Effector CD8-positive, alpha-beta T cell (primary cell): ENCODE results near the gene PHAF1.

ENCODE experiments used
- DNase-seq: peaks from one replicate; lab custom pipeline; 2025; lab: John Stamatoyannopoulos, UW
- total RNA-seq, 4 experiments: gene quantifications; one replicate each; lab custom pipeline; 2026; lab: John Stamatoyannopoulos, UW

The PHAF1 gene
- 23.3 to 39.1 (median 26.4) reads per million in 4 experiments for total RNA-seq

DNA sequence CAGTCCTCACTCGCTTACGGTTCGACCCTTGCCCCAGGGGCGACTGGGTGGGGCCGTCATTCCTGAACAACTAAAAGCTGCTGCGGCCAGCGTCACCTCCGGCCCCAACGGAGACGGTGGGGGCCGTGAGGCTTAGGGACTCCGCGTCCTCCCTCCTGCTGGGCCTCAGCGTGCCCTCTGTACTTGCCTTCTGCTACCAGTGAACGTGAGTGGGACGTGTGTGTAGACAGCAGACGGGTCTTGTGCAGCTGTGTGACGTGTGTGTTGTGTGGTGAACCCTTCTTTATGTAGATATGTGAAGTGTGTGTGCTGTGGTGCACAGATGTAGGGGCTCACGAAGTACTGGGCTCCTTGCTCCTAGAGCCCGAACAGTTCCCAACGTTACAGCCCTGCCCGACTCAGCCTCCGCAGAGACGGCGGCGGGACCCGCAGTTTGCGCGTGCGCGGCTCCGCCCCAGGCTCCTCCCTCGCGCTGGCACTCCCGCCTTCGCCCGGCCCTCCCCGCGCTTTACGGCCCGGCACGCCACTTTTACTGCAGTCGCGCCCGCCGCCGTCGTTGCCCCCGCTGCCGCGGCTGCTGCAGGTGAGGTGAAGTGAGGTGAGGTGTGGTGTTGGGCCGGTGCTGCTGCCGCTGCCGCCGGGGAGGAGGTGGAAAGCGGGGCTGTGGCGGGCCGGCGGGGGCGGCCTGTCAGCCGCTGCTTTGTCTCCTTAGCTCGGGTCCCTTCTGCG, at the start of gene PHAF1:
PHAF1 (plus strand) TSS at position 535 of the 729 bp plus-strand sequence. CDS start 235 bp downstream, outside the sequence.
- peak; percentile 93 for DNase-seq

DNA sequence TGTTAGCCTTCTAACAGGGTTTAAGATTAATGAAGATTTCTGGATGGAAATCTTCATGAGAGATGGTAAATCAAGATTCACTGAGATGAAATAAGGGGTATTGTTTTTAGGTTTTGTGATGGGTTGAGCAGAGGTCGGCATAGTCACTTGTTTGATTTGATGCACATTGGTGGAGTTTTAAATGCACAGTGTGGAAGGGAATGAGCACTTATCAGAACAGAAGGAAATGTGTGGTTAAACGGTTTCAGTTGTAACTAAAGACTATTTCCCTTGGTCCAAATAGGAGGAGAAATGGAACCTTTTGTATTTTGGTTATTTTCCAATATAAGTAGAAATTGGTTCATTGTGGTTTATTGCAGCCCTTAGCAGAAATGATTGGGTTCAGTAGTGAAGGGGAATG, 46.7 kb upstream of the PHAF1 start:
- DNase-seq = no peak

DNA sequence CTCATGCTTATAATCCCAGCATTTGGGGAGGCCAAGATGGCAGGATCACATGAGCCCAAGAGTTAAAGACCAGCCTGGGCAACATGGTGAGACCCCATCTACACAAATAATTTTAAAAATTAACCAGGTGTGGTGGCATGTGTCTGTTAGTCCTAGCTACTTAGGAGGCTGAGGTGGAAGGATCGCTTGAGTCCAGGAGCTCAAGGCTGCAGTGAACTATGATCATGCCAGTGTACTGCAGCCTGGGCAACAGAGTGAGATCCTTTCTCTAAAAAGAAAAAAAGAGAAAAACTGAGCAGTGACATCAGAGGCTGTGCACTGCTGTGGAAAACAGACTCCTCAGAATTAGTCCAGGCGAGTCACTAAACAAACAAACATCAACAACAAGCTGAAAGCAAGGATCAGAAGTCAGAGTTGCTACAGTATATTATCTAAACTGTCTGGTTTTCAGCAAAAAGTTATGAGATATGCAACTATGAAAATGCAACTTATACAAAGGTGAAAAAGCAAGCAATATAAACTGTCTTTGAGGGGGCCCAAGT, 41.5 kb upstream of the PHAF1 start:
- DNase-seq = no peak

DNA sequence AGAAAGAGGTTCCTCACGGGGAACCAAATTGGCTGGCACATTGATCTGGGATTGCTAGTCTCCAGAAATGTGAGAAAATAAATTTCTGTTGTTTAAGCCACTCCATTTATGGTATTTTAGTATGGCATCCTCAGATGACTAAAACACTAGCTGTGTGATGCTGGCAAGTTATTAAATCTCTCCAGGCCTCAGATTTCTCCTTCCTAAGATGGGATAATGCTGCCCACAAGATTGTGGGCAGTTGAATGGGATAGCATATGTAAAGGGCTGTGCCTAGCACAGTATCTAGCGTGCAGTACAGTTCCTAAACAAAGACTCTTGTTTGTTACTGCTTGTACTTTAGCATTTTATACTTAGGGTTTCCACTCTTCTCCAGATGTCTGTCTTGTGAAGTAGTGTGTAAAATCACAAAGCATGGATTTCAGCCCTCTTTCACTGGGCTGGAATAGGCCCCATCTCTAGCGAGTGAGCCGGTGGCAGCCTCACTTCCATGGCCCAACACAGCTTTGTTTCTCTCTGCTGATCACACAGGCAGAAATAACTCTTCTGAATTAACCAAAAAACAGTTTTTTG, 38.2 kb upstream of the PHAF1 start:
- no peak for DNase-seq

DNA sequence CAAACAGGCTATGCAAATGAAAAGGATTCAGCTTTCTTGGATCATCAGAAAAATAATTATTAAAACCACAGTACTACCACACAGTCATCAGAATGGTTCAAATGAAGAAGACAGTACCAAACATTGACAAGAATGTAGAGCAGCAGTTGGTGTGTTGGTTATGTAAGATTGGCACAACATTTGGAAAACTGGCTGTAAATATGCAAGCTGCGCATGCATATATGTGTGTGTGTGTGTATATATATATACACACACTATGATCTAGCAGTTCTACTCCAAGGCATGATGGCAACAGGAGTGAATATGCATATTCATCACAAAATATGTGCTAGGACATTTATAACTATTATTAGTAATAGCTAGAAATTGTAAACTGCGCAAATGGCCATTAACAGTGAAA, 34.4 kb upstream of the PHAF1 start:
- DNase-seq = no peak

DNA sequence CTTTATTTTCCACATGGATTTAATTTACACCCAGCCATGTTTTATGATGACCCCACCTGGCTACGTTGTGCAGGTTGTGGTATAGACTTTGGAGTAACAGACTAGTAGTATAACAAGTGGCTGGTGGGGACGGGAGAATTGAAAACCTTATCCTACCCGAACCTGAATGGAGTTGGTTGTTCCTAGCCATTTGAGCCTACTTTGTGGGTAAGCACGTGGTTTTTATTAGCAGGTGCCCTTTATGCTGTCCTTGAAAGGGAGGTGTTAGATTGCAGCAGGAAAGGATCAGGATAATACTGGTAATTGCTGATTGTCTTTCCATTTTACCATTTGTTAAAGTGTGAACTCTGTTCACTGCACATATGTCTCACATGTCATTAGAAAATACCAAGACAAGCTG, 31.9 kb upstream of the PHAF1 start:
- DNase-seq = no peak

DNA sequence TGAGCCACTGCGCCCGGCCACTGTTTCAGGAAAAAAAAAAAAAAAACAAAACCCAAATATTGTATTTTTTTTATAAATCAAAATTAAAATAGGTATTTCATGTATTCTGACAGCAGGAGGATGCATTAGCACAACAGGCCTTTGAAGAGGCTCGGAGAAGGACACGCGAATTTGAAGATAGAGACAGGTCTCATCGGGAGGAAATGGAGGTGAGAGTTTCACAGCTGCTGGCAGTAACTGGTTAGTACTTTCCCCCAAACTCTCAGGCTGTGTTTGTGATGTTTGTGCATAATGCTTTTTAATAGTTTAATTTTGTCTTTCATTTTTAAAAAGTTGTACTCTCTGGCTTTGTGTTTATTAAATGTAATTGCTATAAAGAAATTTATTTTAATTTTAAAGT, 27.6 kb upstream of the PHAF1 start:
- DNase-seq = no peak

DNA sequence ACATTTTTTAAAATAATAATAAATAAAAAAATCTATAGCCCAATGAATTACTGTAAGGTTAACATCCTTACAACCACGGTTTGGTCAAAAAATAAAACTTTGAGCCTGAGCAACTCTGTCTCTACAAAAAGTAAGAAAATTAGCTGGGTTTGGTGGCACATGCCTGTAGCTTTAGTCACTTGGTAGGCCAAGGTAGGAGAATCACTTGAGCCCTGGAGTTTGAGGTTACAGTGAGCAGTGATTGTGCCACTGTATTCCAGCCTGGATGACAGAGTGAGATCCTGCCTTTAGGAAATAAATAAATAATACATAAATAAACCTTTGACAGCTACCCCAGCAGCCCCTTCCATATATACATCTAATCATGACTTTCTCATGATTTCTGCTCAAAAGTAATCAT, 26.9 kb upstream of the PHAF1 start:
- DNase-seq = no peak

DNA sequence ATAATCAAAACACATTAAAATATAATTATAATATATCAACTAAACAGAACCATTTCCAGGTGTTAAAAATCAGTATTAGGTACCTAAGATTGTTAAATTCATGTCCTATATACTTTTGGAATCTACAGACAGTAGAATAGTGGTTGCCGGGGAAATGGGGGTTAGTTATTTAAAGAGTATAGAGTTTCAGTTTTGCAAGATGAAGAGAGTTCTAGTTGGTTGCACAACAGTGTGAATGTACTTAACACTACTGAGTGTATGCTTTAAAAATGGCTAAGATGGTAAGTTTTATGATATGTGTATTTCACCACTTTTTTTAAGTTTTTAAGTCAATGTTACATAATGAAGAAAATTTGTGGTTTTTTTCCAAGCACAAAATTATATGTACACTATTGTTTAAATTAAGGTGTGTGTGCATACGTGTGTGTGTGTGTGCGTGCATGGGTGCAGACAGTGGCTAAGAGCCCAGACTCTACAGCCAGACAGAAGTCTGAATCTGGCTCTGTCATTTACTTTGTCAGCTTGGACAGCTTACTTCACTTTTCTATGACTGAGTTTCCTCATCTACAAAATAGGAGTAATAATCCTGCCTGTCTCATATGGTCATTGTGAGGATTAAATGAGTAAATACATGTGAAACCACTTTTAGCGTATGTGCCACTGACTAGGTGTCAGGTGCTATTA, 25.3 kb upstream of the PHAF1 start:
- DNase-seq = no peak

DNA sequence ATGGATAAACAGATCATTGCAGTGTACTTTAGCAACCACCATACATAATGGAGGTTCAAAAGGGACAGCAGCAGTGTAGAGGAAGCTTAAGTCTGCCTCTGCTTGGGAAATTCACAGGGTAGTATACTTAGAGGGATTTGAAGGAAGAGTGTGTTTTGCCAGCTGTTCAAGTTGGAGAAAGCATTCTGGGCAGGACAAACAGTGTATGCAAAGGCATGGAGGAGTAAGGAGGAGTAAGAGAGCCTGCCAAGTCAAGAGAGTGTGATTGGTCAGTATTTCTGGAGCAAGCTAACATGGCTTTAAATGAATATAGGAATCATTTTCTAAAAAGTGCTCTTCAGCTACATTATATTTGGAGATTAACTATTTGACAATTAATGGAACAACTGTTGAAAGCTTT, 22.9 kb upstream of the PHAF1 start:
- no peak for DNase-seq

DNA sequence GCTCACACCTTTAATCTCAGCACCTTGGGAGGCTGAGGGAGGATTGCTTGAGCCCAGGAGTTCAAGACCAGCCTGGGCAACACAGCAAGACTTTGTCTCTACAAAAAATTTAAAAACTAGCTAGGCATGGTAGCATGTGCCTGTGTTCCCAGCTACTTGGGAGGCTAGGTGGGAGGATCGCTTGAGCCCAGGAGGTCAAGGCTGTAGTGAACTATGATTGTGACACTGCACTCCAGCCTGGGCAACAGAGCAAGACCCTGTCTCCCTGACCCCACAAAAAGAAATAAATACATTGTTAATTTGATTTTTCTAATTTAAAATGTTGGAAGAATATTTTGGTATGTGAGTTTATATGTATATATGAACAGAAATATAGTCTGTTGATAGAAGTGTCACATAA, 22.4 kb upstream of the PHAF1 start:
- DNase-seq = no peak

DNA sequence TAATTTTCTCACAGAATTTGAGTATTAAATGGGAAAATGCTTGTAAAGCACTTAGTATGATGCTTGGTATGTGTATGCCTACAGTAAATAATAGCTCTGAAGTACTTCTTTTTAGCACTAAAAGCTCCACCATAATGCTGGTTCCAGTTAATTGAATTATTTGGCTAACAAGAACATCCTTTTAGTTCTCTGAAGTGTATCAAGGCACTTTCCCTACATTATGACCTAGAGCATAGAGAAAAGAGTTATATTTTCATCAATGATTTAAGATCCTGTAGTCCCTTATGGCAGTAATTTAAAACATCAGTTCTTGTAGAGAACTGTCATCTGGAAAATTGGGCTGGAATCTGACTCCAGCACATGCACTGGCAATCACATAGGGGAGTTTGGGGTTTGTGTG, 21.9 kb upstream of the PHAF1 start:
- DNase-seq = no peak

DNA sequence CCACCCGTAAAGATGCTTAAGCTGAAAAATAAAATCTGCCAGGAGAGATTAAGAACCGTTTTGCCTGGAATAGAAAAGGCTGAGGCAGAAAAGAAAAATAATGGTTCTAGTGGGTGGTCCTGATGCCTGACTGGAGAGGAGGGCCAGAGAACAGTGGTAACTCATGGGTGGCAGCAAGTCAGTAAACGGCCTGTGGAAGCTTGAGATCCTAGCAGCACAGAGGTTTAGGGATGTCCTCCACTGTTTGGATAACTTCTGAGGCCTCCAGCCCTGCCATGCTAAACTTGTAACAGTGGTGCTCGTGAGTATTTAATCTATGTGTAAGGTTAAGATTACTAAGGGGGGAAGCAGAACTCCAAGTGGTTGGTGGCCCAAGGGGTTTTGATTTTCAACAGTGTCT, 21.2 kb upstream of the PHAF1 start:
- no peak for DNase-seq

DNA sequence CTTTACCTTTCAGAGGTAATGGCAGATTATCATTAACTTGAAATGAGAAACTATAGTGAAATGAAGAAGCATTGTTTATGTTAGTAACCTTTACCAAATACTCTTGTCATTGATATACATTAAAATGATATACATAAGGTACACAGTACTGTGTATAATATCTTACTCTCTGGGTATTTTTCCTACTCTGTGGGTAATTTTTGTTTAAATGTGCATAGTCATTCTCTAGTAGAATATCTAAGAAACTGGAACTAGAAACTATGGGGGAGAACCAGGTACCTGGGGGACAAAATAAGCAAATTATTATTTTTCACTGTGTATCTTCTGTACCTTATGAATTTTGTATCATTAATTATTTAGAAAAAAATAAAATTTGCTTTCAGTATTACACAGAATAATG, 20.6 kb upstream of the PHAF1 start:
- no peak for DNase-seq

DNA sequence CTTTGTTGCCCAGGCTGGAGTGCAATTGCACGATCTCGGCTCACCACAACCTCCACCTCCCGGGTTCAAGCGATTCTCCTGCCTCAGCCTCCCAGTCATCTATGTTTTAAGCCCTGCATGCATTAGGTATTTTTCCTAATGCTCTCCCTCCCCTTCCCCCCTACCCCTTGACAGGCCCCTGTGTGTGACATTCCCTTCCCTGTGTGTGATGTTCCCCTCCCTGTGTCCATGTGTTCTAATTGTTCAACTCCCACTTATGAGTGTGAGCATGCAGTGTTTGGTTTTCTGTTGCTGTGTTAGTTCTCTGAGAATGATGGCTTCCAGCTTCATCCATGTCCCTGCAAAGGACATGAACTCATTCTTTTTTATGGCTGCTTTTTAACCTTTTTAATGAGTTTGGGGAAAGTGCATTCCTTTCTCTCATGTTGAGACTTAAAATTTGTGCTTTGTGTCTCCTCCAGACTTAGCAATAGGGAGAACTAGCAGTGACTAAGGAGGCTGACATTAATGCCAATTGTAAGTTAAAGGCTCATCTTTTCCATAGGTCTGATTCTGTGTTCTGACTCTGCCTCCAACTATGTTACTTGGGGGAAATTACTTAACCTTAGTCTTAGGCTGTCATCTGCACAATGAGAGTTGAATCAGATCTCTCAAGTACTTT, 17.7 kb upstream of the PHAF1 start:
- DNase-seq = no peak

DNA sequence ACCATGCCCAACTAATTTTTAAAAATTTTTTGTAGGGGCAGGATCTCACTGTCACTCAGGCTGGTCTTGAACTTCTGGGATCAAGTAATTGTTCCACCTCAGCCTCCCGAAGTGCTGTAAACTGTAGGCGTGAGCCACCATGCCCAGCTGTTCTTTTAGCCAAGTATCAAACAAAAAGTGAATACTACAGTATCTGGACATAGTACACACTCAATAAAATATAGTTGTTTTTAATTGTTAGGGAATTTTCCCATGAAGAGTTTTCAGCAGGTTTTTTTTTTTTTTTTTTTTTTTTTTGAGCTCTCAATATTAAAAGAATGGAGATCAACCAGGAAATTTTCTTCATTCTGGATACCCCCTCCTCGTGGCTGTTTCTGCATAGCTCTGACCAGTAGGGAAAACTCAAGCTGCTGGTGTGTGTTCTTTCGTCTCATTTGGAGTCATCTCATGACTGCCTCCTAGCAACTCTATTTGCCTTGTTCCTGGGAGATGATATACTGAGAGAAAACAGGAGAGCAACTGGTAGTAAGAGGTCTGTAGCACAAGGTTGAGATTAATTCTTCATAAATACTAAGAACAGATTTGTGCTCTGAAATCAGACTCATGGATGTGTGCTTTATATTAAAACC, 16.5 kb upstream of the PHAF1 start:
- DNase-seq = no peak

DNA sequence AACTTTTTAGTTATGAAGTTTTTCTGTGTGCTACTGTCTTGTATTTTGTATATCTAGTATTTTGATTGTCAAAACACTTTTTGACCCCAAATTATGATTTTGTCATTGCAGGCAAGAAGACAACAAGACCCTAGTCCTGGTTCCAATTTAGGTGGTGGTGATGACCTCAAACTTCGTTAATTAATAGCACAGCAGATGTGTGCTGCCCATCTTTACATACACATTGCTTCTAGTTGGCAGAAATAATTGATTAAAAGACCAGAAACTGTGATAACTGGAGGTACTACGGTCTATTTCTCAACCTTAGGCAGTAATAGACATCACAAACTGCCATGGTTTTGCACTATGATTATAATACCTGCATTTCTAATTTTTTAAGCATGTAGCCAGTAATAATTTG, 11.1 kb upstream of the PHAF1 start:
- no peak for DNase-seq

DNA sequence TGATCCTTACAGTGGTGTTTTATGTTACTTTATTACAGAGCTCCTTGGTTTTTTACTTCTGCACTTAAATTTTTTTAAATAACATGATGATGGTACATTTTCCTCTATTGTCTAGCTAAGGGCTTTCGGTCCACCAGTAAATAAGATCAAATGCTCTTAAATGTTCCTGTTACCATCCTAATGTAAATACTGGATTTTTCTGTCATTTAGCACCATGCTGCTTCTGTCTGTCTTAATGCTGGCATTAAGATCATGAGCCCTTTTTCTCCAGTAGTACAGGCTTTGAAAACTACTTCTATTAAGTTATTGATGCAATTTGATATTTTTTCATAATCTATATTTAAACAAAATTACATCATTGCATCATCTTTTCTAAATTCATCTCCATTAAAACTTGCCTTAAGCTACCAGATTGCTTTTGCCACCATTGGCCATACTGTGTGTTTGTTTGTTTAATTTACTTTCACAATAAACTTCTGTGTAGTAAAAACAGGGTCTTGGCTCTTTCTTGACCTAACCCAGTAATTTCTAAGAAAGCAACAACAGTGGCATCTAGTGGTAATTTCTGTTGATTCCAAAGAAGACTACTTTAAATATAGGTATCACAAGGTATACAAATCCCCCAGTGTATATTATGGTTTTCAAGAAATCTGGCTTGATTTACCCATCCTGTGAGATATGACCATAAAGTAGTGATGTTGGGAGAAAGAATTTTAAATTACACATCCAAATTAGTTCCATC, 9.0 kb upstream of the PHAF1 start:
- DNase-seq = no peak

DNA sequence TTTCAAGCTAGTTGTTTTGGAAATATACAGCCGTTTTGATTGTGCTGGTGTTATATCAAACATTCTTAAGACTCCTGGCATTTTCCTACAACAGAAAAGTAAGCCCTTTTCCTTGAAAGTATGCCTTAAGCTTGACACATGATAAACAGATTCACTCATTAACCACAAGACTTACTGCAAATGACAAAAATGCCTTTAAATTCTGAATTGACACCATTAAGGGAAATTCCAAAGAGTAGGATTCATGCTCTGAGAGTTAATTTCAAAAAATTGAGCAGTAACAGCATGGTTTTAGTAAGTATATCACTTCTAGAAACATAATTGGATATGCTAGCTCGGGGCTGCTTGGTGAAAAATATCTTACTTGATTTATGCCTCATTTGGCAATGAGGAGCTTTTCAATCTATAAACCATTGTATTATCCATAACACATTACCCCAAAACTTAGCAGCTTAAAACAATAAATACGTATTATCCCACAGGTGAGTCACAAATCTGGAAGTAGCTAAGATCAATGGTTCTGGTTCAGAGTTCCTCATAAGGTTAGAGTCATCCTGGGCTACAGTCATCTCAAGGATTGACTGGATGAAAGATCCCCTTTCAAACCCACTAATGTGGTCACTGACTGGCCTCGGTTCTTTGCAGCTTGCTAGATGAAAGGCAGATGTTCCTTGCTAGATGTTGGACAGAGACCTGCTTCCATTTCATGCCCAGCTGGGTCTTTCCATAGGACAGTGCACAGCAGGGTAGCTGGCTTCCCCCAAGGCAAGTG, 8.2 kb upstream of the PHAF1 start:
- no peak for DNase-seq

DNA sequence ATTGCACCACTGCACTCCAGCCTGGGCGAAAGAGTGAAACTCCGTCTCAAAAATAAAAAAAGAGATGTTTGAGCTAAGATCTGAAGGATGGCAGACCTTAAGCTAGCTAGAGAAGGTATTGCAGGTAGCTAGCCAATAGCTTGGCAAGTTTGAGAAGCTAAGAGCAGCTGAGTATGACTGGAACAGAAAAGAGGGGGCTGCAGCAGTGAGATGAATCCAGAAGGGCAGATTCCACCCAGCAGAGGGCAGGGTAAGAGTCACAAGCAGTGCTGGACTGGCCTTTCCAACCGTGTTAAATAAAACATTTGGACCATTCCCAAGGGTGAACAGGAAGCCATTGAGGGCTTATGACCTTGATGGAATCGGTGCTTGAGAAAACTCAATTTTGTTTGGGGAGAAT, 5.7 kb upstream of the PHAF1 start:
- DNase-seq = no peak

DNA sequence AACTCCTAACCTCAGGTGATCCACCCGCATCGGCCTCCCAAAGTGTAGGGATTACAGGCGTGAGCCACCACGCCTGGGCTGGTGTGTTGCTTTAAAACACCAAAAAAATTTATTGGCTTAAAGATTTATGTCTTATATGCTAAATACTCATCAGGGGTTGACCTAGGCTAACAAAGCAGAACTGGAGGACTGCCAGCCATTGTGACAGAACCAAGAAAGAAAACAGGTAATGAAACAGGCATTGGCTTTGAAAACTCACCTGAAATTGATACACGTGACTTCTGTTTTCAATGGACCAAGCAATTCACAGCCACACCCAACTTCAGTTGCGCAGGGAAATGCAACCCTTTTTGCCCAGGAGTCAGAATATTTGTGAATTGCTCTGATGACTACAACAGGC, 4.9 kb upstream of the PHAF1 start:
- DNase-seq = no peak
